DND-41 (cell line): Measurements from ENCODE around the gene SHD.

ENCODE experiments used
- ATAC-seq: fragments of 200-7000 bp; cut with Tn5 transposase; 3 replicates; pipeline ENCODE4 v1.9.1; 2021; ENCODE audit warnings: low read depth; ENCODE audit not compliant: insufficient read depth
- DNase-seq: peaks from one replicate; pipeline ENCODE4 v3.0.0-alpha.2; 2020
- H2AFZ ChIP-seq: 2 replicates; pipeline ENCODE4 v1.6.0; 2012; ENCODE audit warnings: low read depth, low read length
- H3K27ac ChIP-seq: 2 replicates; pipeline ENCODE4 v1.5.1; 2012; ENCODE audit warnings: low read length, inconsistent platforms
- H3K27me3 ChIP-seq: fragments of 200-600 bp; sonication (generic); 2 replicates; pipeline ENCODE4 v1.6.0; 2012; ENCODE audit warnings: low read length, mild to moderate bottlenecking, inconsistent platforms; ENCODE audit not compliant: insufficient read depth, poor library complexity
- H3K36me3 ChIP-seq: 2 replicates; pipeline ENCODE4 v1.5.1; 2012; ENCODE audit warnings: low read length, inconsistent platforms; ENCODE audit not compliant: insufficient read depth
- H3K4me1 ChIP-seq: 2 replicates; pipeline ENCODE4 v1.5.1; 2012; ENCODE audit warnings: mild to moderate bottlenecking, low read length; ENCODE audit not compliant: insufficient read depth
- H3K4me2 ChIP-seq: 2 replicates; pipeline ENCODE4 v1.6.0; 2012; ENCODE audit warnings: mild to moderate bottlenecking, moderate library complexity, low read length, inconsistent platforms; ENCODE audit not compliant: insufficient read depth
- H3K4me3 ChIP-seq, 2 experiments: fragments of 200-600 bp in 1 of 2; shearing (Covaris generic) in 1 of 2; 2 replicates each; pipeline ENCODE4 v1.5.1; 2012 to 2016; ENCODE audit warnings: inconsistent platforms in 2 of 2, low read length in 2 of 2, mild to moderate bottlenecking in 2 of 2, low read depth in 1 of 2, moderate library complexity in 1 of 2
- H3K79me2 ChIP-seq: 2 replicates; pipeline ENCODE4 v1.6.0; 2012; ENCODE audit warnings: low read length, inconsistent platforms; ENCODE audit not compliant: insufficient read depth
- H3K9ac ChIP-seq: 2 replicates; pipeline ENCODE4 v1.6.0; 2012; ENCODE audit warnings: low read depth, mild to moderate bottlenecking, inconsistent platforms, low read length, moderate library complexity
- H3K9me3 ChIP-seq: 2 replicates; pipeline ENCODE4 v1.5.1; 2012; ENCODE audit warnings: low read length, moderate library complexity, mild to moderate bottlenecking, inconsistent platforms; ENCODE audit not compliant: insufficient read depth, severe bottlenecking
- H4K20me1 ChIP-seq: 2 replicates; pipeline ENCODE4 v1.6.0; 2012; ENCODE audit warnings: low read length; ENCODE audit not compliant: insufficient read depth
- EZH2 ChIP-seq: IDR thresholded peaks from 3 replicates; pipeline ENCODE4 v1.6.1; 2012; ENCODE audit warnings: borderline replicate concordance, low read depth, mild to moderate bottlenecking, moderate library complexity, low read length, inconsistent platforms; ENCODE audit not compliant: severe bottlenecking
- TF ChIP-seq, protein P1 (sequence below): IDR thresholded peaks from 2 replicates; pipeline ENCODE4 v1.5.1; 2012; ENCODE audit warnings: borderline replicate concordance, low read length, moderate library complexity, mild to moderate bottlenecking; ENCODE audit not compliant: poor library complexity, severe bottlenecking; ENCODE audit errors: extremely low read depth

The SHD gene

DNA sequence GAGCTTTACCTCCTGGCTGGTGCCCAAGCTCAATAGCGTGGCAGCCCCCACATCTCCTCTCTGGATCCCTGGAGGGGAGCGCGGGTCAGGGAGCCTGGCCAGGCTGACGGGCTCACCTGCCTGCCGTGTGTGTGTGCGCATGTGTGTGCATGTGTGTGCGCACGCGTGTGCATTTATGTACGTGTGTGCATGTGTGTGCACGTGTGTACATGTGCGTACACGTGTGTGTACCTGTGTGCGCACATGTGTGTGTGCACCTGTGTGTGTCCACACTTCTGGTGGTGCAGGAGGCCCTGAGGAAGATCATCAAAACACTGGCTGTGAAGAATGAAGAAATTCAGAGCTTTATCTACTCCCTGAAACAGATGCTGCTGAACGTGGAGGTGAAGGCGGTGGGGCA lies 26.6 kb downstream of the SHD start:
- Histone ChIP-seq H3K9ac (no peak overlapping the region), H3K79me2 (no peaks in the 10 kb centered on the region), H3K4me3 (no peak overlapping the region), H2AFZ (no peak overlapping the region), H3K4me2 (no peak overlapping the region), H3K4me1 (peaks cover 23% of the 10 kb centered on the region), H3K27ac (no peak overlapping the region), H4K20me1 (no peaks in the 10 kb centered on the region), H3K36me3 (no peaks in the 10 kb centered on the region), H3K27me3 (no peaks in the 10 kb centered on the region), H3K9me3 (no peaks in the 10 kb centered on the region)
- no peak for DNase-seq
- no peak for ATAC-seq
- TF ChIP-seq, protein P1, sequence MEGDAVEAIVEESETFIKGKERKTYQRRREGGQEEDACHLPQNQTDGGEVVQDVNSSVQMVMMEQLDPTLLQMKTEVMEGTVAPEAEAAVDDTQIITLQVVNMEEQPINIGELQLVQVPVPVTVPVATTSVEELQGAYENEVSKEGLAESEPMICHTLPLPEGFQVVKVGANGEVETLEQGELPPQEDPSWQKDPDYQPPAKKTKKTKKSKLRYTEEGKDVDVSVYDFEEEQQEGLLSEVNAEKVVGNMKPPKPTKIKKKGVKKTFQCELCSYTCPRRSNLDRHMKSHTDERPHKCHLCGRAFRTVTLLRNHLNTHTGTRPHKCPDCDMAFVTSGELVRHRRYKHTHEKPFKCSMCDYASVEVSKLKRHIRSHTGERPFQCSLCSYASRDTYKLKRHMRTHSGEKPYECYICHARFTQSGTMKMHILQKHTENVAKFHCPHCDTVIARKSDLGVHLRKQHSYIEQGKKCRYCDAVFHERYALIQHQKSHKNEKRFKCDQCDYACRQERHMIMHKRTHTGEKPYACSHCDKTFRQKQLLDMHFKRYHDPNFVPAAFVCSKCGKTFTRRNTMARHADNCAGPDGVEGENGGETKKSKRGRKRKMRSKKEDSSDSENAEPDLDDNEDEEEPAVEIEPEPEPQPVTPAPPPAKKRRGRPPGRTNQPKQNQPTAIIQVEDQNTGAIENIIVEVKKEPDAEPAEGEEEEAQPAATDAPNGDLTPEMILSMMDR: no peak
- TF ChIP-seq EZH2: no peak

DNA sequence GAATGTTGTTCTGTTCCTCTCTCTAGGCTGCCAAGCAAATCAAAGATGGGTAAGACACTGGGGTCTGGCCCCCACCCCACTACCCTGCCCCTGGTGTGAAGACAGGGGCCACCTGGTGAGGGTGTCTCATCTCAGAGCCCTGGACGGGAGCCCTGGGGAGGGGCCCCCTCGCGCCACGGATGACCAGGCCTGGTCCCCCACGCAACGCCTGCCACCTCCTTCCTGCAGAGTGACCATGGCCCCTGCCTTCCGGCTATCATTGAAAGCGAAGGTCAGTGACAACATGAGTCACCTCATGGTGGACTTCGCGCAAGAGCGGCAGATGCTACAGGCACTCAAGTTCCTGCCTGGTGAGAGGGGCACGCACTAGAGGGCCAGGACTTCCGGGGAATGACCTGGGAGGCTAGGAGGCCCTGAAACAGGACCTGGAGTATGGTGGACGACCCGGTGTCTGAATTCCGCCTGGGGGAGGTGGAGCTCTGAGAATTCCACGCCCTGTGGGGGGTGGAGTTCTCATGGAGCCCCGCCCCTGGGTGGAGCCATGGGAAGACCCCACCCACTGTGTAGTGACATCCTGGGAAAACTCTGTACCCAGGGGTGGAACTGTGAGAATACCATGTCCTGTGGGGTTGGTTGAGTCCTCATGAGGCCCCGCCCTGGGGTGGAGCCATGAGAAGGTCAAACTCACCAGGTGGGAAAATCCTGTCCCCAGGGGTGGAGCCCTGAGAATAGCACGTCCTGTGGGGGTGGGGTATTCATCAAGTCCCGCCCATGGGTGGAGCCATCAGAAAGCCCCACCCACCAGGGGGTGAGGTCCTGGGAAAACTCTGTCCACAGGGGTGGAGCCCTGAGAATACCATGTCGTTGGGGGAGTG lies 31.4 kb downstream of the SHD start:
- Histone ChIP-seq H2AFZ (no peak overlapping the region), H3K4me3 (no peak overlapping the region), H3K4me2 (no peak overlapping the region), H3K9ac (no peak overlapping the region), H3K27ac (no peak overlapping the region), H3K27me3 (no peaks in the 10 kb centered on the region), H3K9me3 (no peaks in the 10 kb centered on the region), H3K4me1 (no peaks in the 10 kb centered on the region), H3K36me3 (no peaks in the 10 kb centered on the region), H4K20me1 (no peaks in the 10 kb centered on the region), H3K79me2 (no peaks in the 10 kb centered on the region)
- DNase-seq (peak; percentile 32), ATAC-seq (no peak; the same call in 2 of the 3 replicates)
- no peak for TF ChIP-seq EZH2
- TF ChIP-seq, protein P1: no peak

DNA sequence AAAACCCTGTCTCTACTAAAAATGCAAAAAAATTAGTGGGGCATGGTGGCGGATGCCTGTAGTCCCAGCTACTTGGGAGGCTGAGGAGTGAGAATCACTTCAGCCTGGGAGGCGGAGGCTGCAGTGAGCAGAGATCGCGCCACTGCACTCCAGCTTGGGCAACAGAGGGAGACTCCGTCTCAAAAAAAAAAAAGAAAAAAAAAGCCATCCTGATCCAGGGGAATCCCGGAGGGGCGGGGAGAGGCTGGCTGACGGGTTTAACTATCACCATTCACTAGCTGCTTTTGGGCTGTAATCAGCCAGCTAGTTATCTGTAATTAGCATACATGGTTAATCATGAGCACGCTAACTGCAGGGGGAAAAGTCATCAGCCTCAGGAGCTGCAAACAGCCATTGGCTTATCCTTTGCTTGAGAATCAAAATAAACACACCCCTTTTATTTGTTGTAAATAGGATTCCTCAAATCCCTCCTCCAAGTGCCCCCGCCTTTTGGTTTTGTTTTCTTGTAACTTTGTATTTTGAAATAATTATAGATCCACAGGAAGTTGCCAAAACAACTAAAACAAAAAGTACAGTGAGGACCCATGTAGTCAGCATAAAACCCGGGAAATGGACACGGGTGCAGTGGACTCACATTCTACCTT lies 34.9 kb downstream of the SHD start:
- Histone ChIP-seq H3K36me3 (no peaks in the 10 kb centered on the region), H3K27me3 (no peaks in the 10 kb centered on the region), H2AFZ (no peak overlapping the region), H3K79me2 (no peaks in the 10 kb centered on the region), H4K20me1 (no peaks in the 10 kb centered on the region), H3K27ac (no peak overlapping the region), H3K4me3 (no peak overlapping the region), H3K4me2 (no peak overlapping the region), H3K9ac (no peak overlapping the region), H3K4me1 (no peaks in the 10 kb centered on the region), H3K9me3 (no peaks in the 10 kb centered on the region)
- no peak for DNase-seq
- no peak for TF ChIP-seq EZH2
- TF ChIP-seq, protein P1: no peak
- no peak for ATAC-seq
